ENCODE results near the gene TGFB3.

TGFB3 gene

DNA sequence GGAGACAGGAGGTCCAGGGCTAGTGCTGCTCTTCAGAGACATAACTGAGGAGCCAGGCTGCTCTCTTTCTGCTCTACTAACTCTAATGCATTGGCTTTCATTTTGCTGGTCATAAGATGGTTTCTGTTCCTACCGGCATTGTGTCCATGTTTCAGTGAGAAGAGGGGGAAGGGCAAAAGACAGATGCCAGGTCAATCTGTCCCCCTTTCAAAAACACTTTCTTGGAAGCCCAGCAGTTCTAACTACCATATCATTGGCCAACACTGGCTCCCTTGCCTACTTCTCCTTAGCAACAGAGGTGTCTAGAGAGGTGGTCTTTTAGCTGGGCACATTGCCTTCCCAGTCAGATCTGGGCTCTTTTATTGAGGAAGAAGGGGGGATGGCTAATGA lies 63.9 kb downstream of the TGFB3 start:
- no peaks in the 10 kb centered on the region for H3K9me3 ChIP-seq (ENCODE audit: insufficient read depth, low read depth, low read length)
- H3K36me3 ChIP-seq (ENCODE audit: insufficient read depth, low read depth, low read length): no peaks in the 10 kb centered on the region
- no peak overlapping the region for H3K27ac ChIP-seq (ENCODE audit: low read length)
- H3K4me3 ChIP-seq (ENCODE audit: low read length): no peak overlapping the region
- no peak overlapping the region for H3K9ac ChIP-seq (ENCODE audit: low read depth, low read length)
- H3K27me3 ChIP-seq (ENCODE audit: insufficient read depth, low read length): no peaks in the 10 kb centered on the region
- peaks cover 9% of the 10 kb centered on the region; the same call in 1 of the 2 replicates for H3K4me1 ChIP-seq (ENCODE audit: insufficient read depth, low read length)

DNA sequence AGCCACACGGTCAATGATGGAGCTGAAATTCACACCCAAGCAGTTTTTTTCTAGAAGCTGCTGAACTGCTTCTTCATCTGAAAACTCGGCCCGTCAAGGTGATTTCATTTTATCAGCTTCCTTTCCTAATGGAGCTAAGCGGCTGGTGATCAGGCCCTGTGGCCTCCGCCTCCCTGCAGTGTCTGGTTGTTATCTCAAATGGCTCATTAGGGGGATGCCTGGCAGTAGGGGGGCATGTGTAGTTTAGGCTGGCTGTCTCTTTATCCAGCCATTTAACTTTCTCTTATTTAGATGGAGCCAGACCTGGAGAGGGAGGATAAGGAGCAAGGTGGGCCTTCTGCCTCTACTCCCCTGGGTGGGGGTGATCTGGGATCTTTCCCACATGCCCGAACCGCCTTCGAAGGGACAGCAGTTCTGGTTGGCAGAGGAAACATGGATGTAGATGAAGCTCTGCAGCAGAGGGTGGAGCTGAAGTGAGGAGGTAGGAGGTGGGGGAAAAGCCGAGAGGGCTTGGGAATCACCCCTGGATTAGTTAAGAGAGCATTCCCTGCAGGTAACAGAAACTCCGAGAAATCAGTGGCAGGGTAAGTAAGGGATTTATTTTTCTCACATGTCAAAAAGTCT lies 64.4 kb downstream of the TGFB3 start:
- Histone ChIP-seq H3K9ac (ENCODE audit: low read depth, low read length) (no peak overlapping the region), H3K4me3 (ENCODE audit: low read length) (no peak overlapping the region; the same call in 1 of the 2 replicates), H3K27ac (ENCODE audit: low read length) (no peak overlapping the region), H3K9me3 (ENCODE audit: insufficient read depth, low read depth, low read length) (no peaks in the 10 kb centered on the region), H3K36me3 (ENCODE audit: insufficient read depth, low read depth, low read length) (no peaks in the 10 kb centered on the region), H3K27me3 (ENCODE audit: insufficient read depth, low read length) (no peaks in the 10 kb centered on the region), H3K4me1 (ENCODE audit: insufficient read depth, low read length) (peaks cover 9% of the 10 kb centered on the region; the same call in 1 of the 2 replicates)

GRCh38 chr14:75915045-75915444 lies 66.8 kb downstream of the TGFB3 start:
- Histone ChIP-seq H3K27ac (ENCODE audit: low read length) (no peak overlapping the region), H3K27me3 (ENCODE audit: insufficient read depth, low read length) (no peaks in the 10 kb centered on the region), H3K4me1 (ENCODE audit: insufficient read depth, low read length) (peaks cover 9% of the 10 kb centered on the region; the same call in 1 of the 2 replicates), H3K4me3 (ENCODE audit: low read length) (no peak overlapping the region), H3K9me3 (ENCODE audit: insufficient read depth, low read depth, low read length) (no peaks in the 10 kb centered on the region), H3K36me3 (ENCODE audit: insufficient read depth, low read depth, low read length) (no peaks in the 10 kb centered on the region), H3K9ac (ENCODE audit: low read depth, low read length) (no peak overlapping the region)

DNA sequence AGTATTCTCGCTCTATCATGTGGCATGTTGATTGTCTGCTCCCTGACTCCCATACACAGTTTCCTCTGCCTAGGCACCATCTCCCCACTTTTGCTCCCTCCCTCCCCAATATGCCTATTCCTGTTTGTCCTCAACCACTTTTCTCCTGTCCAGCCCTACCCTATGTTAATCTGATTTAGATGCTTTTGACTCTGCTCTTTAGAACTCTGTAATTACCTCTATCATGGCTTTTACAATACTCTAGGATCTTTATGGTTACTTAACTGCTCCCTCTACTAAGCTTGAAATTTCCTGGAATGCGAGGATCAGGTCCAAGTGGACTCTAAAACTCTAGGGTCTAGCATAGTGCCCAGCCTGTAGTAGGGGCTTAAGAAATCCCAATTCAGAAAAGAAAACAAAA lies 68.6 kb downstream of the TGFB3 start:
- H3K36me3 ChIP-seq (ENCODE audit: insufficient read depth, low read depth, low read length): no peaks in the 10 kb centered on the region
- H3K27me3 ChIP-seq (ENCODE audit: insufficient read depth, low read length): no peaks in the 10 kb centered on the region
- no peak overlapping the region for H3K27ac ChIP-seq (ENCODE audit: low read length)
- H3K9me3 ChIP-seq (ENCODE audit: insufficient read depth, low read depth, low read length): no peaks in the 10 kb centered on the region
- peaks cover 9% of the 10 kb centered on the region; the same call in 1 of the 2 replicates for H3K4me1 ChIP-seq (ENCODE audit: insufficient read depth, low read length)
- no peak overlapping the region for H3K9ac ChIP-seq (ENCODE audit: low read depth, low read length)
- H3K4me3 ChIP-seq (ENCODE audit: low read length): no peak overlapping the region

GRCh38 chr14:75911883-75912282 lies 69.9 kb downstream of the TGFB3 start:
- H3K27ac ChIP-seq (ENCODE audit: low read length): no peak overlapping the region
- H3K9ac ChIP-seq (ENCODE audit: low read depth, low read length): no peak overlapping the region
- no peaks in the 10 kb centered on the region for H3K27me3 ChIP-seq (ENCODE audit: insufficient read depth, low read length)
- no peak overlapping the region for H3K4me3 ChIP-seq (ENCODE audit: low read length)
- H3K36me3 ChIP-seq (ENCODE audit: insufficient read depth, low read depth, low read length): no peaks in the 10 kb centered on the region
- H3K4me1 ChIP-seq (ENCODE audit: insufficient read depth, low read length): peaks cover under 1% of the 10 kb centered on the region; the same call in 1 of the 2 replicates
- no peaks in the 10 kb centered on the region for H3K9me3 ChIP-seq (ENCODE audit: insufficient read depth, low read depth, low read length)

DNA sequence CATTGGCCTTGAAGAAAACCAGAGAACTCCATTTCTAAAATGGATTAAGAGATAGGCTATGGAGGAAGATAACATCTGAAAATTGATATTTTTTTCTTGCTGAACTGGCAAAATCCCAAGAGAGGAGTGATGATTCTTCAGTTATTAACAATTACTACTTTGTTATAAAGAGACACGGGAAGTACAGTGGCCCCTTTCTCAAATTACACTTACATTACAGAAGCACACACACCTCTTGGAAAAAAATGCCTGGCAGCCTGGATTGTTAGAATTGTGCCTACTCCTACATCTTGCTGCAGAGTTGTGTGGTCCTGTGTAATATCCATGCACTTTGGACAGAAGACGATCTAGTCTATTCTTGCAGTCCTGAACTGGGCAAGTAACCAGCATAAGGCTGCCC lies 71.7 kb downstream of the TGFB3 start:
- Histone ChIP-seq H3K4me3 (ENCODE audit: low read length) (no peak overlapping the region), H3K27ac (ENCODE audit: low read length) (no peak overlapping the region), H3K9ac (ENCODE audit: low read depth, low read length) (no peak overlapping the region), H3K9me3 (ENCODE audit: insufficient read depth, low read depth, low read length) (no peaks in the 10 kb centered on the region), H3K27me3 (ENCODE audit: insufficient read depth, low read length) (no peaks in the 10 kb centered on the region), H3K36me3 (ENCODE audit: insufficient read depth, low read depth, low read length) (no peaks in the 10 kb centered on the region), H3K4me1 (ENCODE audit: insufficient read depth, low read length) (no peaks in the 10 kb centered on the region)

- Histone ChIP-seq H3K9me3 (ENCODE audit: insufficient read depth, low read depth, low read length) (no peaks in the 10 kb centered on the region), H3K27me3 (ENCODE audit: insufficient read depth, low read length) (no peaks in the 10 kb centered on the region), H3K36me3 (ENCODE audit: insufficient read depth, low read depth, low read length) (no peaks in the 10 kb centered on the region), H3K4me1 (ENCODE audit: insufficient read depth, low read length) (no peaks in the 10 kb centered on the region), H3K9ac (ENCODE audit: low read depth, low read length) (no peak overlapping the region), H3K4me3 (ENCODE audit: low read length) (no peak overlapping the region), H3K27ac (ENCODE audit: low read length) (no peak overlapping the region)
These were observed 72.2 kb downstream of the TGFB3 start for GRCh38 chr14:75909630-75910029.

Measured in iPS-20b (cell line).